Subcutaneous adipose tissue (tissue), 4 donors: Measurements from ENCODE around the gene CASP3. TPM values are rescaled to one million over a fixed set of nuclear protein-coding genes. Genes with fewer than 3 reads are reported as not detected.

Experiments used
- CTCF ChIP-seq: fragments of 450-650 bp; IDR thresholded peaks from one replicate; pipeline ENCODE4 v1.5.1; 2016; ENCODE audit warnings: low read depth, mild to moderate bottlenecking, control low read depth, antibody characterized with exemption, moderate library complexity
- total RNA-seq, 4 donors: library from RNA; depleted of rRNA; stranded (reverse); fragments of >200 nt; gene quantifications; one replicate each; pipeline ENCODE4 v1.1.0, GENCODE V29; 2016

CASP3 gene
- total RNA-seq: 10 to 100 TPM; 13.8 to 30.3 (median 23.1) TPM

GRCh38 chr4:184649026-184649970 lies at the start of gene CASP3, which contains the start of gene PRIMPOL:
TSS of gene CASP3 (minus strand) at chr4:184649447. CDS start at chr4:184638453, 10,994 bp downstream.
TSS of gene PRIMPOL (plus strand) at chr4:184649738. CDS start at chr4:184657141, 7,403 bp downstream.
- no peak for TF ChIP-seq CTCF

- TF ChIP-seq CTCF: no peak
These were observed 48.7 kb upstream of the CASP3 start for GRCh38 chr4:184697956-184698355.

GRCh38 chr4:184695178-184695896 lies 46.1 kb upstream of the CASP3 start:
- TF ChIP-seq CTCF: no peak

GRCh38 chr4:184694412-184694956 lies 45.2 kb upstream of the CASP3 start:
- TF ChIP-seq CTCF: no peak

GRCh38 chr4:184693056-184693455 lies 43.8 kb upstream of the CASP3 start:
- TF ChIP-seq CTCF: no peak

GRCh38 chr4:184689681-184690080 lies 40.4 kb upstream of the CASP3 start:
- no peak for TF ChIP-seq CTCF

GRCh38 chr4:184688447-184688846 lies 39.2 kb upstream of the CASP3 start:
- no peak for TF ChIP-seq CTCF
